ELF-1 (cell line): Measurements from ENCODE around the gene GDF10.
A peak's percentile ranks its signal among the peaks of the same experiment; 100 is the strongest.

Experiments
- DNase-seq: peaks from one replicate; pipeline ENCODE4 v3.0.0-alpha.2; 2016; ENCODE audit warnings: low read depth, low spot score

The GDF10 gene

DNA sequence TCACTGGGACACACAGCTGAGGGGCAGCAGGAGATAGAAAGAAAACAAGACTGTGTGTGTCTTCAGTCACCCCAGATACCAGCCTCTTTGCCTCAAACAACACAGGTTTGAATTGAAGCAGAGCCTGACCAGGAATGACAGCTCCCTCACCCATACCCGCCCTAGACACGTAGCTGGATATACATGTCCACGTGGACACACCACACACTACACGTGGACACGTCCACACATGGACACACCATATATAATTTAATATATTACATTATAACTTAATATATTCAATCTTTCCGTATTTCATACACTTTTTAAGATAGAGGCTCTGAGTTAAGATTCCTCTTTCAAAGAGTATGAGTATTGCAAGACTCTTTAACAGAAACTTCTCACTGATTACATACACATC, 33.5 kb downstream of the GDF10 start:
- DNase-seq: no peak

DNA sequence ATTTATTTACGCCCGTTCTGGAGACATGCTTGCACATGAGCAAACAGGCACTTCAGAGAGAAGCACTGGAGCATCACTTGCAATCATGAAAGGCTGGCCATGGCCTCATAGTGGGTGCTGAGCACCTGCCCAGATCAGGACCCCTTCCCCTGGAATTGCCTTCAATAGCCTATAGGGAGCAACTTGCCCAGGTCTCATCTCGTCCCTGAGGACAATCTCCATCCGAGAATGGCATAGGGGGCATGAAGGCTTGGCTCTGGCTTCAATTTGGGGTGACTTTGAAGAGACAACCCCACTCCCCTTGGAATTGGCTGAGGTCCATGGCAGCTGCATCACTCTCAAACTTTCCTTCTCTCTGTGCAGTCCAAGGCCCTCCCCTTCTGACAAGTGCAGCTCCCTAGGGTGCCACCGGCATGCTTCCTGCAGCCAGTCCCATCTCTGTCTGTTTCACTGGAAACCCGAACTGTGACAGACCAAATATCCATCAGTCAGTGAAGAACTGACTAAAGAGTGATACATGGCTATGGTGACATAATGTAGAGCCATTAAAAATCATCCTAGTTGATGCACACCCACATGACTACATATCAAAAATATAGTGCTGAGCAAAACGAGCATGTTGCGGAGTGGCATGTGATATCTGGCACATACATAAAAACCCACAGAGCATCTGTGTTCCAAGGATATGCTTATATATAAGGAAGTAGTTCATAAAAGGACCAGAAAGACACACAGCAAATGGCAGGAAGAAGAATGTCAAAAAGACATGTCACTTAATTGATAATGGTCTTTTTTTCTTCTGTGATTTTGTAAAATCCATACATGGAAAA, 34.7 kb downstream of the GDF10 start:
- DNase-seq: no peak

DNA sequence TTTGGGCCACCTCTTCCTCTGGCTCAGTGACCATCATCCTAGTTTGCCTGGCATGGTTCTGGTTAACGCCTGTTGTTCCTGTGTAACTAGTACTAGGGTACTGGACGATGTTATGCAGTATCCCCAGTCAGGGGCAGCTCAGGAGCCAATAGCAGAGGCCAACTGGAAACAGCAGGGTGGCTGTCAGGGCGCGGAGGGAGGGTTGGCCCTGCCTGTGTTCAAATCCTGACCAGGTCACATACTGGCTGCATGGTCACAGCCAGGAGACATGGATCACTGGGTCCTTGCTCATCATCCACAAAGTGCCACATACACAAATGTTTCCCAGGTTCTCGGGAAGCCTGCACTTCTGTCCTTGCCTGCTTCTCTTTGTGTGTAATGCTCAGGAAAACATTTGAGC, 35.9 kb downstream of the GDF10 start:
- no peak for DNase-seq

DNA sequence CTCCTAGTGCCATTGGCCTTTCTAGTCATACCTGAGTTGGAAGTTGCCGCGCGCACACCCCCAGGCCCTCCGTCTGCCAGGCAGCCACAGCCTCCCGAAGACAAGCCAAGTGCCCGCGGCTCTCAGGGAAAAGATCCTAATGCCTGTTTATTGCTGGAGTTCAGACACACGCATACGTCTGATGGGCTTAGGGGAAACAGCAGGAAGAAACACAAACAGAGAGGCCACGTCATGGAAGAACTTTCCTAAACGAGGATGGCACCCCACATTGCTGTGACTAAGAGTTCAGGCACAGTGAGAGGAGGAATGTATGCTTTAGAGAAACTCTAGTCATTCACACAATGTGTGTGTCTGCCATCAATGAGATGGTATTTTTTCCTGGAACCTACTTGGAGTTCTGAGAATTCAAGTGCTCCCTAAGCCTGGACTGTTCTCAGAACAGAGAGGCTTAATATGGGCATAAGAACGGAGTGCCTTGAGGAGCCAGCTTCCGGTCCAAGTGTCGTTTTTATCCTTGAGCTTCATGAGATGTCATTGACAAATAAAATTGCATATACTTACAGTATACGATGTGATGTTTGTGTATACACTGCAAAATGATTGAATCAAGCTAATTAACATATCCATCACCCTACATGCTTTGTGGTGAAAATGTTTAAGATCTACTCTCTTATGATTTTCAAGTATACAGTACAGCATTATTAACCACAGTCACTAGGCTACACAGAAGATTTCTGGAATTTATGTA, 36.6 kb downstream of the GDF10 start:
- DNase-seq: no peak

DNA sequence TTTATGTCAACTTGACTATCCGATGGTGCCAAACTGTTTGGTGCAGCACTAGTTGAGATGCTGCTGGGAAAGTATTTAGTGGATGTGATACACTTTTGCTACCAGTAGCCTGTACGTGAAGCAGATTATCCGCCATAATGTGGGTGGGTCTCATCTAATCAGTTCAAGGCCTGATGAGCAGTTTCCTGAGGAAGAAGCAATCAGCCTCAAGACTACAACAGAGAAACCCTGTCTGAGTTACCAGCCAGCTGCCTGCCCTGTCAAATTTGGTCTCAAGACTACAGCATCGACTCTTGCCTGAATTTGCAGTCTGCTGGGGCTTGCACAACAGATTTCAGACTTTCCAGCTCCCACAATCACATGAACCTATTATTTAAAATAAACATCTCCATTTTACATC, 37.3 kb downstream of the GDF10 start:
- no peak for DNase-seq

DNA sequence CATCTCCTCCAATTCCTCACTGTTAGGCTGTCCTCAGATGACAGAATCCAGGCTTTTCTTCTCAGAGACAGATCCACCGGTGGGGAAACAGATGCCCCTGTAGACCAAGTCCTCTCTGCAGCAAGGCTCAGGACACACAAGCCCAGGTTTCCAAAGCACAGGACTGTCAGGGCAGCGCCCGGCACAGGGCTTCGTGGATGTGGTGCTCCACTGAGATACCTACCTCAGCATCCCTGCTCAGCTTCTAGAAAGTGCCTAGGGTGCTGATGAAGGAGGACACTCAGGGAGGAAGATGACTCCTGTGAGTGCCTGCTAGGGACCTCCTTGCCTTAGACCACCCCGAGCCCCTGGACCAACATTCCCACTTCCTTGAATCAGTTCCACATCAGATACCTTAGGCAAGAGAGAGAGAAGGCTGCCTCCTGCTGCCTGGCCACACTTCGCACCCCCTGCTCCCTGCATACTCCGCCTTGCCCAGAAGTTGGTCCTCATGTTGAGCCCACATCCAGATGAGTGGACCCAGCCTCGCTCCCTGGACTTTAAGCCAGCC, 39.3 kb downstream of the GDF10 start:
- DNase-seq: no peak

- DNase-seq: no peak
Measured at GRCh38 chr10:47339759-47340607, 40.0 kb downstream of the GDF10 start.

DNA sequence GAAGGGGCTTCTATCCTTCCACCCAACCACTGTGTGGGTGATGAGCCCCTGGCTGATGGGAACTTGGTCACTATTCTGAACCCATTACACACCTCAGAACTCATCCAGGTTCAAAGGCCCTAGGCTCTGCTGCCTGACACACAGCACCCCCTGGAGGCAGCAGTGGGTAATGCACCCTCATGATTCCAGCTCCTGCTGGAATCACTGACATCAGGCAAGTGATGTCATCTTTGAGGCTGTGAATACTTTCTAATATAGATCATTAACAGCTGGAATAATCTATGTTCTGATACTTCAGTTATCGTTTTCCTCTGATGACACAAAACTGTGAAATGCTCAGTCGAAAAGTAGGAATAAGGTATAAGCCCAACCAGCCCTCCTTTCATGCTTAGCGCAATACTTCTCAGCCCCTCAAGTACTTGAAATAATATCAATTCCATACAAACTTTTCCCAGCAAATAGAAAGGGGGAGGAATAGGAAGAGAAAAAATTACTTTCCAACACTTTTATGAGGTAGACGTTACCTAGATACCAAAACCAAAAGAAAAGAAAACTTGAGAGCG, 40.7 kb downstream of the GDF10 start:
- peak; percentile 84 for DNase-seq

DNA sequence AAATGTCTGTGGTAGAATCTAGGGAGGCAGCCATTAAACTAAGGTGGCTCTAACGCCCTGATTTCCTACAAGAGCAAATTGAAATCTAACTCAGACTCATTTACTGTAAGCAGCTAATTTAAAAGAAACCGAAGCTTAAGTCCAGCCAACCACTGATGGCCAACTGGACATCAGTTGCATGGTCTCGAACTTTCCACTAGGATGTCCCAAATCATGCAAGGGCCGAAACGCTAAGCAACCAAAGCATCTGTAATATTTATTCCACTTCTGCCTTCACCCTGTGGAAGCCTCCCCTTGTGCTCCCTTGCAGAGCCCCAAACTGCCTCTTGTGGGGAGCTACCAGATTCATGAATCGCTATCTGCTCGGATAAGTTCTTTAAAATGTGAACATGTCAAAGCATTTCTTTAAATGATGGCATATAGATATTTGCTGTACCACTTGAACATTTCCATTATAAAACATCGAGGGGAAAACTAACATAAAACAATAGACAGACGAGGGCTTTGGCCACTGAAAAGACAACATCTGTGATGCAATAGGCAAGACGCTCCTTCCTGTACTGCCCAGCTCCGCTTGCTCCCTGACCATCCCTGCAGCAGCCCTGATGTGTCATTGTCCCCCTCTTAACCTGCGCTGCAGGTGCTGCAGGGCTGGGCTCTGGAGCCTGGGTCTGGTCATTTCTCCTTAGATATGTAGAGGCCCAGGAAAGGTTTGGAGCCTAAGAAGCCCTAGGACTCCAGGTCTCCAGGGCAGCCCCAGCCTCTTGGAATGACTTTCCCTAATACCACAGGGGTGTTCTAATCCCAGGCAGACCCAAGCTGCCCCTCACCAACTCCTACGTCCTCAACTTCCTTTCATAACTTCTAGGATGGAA, 45.2 kb downstream of the GDF10 start:
- no peak for DNase-seq

DNA sequence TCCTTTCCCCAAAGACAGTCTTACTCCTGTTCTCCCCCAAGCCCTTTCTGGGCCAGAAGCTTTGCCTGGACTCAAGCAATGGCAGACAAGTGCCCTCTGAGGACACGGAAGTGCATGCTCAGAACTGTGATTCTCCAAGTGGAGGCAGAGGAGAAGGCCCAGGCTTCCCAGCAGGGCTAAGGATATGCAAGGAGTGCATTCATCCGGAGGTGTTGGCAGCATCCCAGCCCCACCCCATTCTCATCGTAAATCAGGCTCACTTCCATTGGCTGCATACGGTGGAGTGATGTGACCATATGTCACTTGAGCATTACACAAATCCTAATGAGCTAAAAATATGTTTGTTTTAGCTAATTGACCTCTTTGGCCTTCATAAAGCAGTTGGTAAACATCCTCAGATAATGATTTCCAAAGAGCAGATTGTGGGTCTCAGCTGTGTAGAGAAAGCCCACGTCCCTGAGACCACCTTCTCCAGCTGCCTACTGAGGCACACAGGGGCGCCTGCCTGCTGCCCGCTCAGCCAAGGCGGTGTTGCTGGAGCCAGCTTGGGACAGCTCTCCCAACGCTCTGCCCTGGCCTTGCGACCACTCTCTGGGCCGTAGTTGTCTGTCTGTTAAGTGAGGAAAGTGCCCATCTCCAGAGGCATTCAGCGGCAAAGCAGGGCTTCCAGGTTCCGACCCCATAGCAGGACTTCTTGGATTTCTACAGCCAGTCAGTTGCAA, 46.7 kb downstream of the GDF10 start:
- no peak for DNase-seq

GRCh38 chr10:47347303-47347675, 47.3 kb downstream of the GDF10 start:
- no peak for DNase-seq

- no peak for DNase-seq
Measured at GRCh38 chr10:47348138-47348651, 48.2 kb downstream of the GDF10 start, which contains the start of gene RBP3. RBP3 (plus strand) TSS chr10:47348363; CDS start chr10:47348485, 122 bp downstream.

GRCh38 chr10:47348661-47349470, 48.9 kb downstream of the GDF10 start:
- DNase-seq: no peak

DNA sequence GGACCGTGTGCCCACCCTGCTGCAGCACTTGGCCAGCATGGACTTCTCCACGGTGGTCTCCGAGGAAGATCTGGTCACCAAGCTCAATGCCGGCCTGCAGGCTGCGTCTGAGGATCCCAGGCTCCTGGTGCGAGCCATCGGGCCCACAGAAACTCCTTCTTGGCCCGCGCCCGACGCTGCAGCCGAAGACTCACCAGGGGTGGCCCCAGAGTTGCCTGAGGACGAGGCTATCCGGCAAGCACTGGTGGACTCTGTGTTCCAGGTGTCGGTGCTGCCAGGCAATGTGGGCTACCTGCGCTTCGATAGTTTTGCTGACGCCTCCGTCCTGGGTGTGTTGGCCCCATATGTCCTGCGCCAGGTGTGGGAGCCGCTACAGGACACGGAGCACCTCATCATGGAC, 49.5 kb downstream of the GDF10 start:
- DNase-seq: no peak

- no peak for DNase-seq
Measured at GRCh38 chr10:47349941-47350371, 50.0 kb downstream of the GDF10 start.

GRCh38 chr10:47350671-47351640, 51.0 kb downstream of the GDF10 start:
- DNase-seq: no peak
